Astrocyte (in vitro differentiated cells and primary cell): ENCODE data around the gene PPIA. TPM values are rescaled to one million over a fixed set of nuclear protein-coding genes. Genes with fewer than 3 reads are reported as not detected.

Experiments used
- DNase-seq: peaks from one replicate; pipeline ENCODE4 v3.0.0-alpha.2; 2010; ENCODE audit warnings: low read depth
- FAIRE-seq: peaks from 2 replicates; lab custom pipeline; 2011; peaks lifted over from hg19 to GRCh38; lab: Jason Lieb, UNC
- H2AFZ ChIP-seq: 2 replicates; pipeline ENCODE4 v1.6.0; 2012; ENCODE audit warnings: low read depth, low read length, inconsistent platforms
- H3K27ac ChIP-seq: 2 replicates; pipeline ENCODE4 v1.5.1; 2011; ENCODE audit warnings: low read depth, low read length, inconsistent platforms
- H3K27me3 ChIP-seq: 2 replicates; pipeline ENCODE4 v1.6.0; 2011; ENCODE audit warnings: low read length, inconsistent platforms; ENCODE audit not compliant: insufficient read depth
- H3K36me3 ChIP-seq: 2 replicates; pipeline ENCODE4 v1.5.1; 2011; ENCODE audit warnings: low read length, inconsistent platforms; ENCODE audit not compliant: insufficient read depth
- H3K4me1 ChIP-seq: 2 replicates; pipeline ENCODE4 v1.5.1; 2011; ENCODE audit warnings: low read length, inconsistent platforms; ENCODE audit not compliant: insufficient read depth
- H3K4me2 ChIP-seq: 2 replicates; pipeline ENCODE4 v1.6.0; 2012; ENCODE audit warnings: low read length, inconsistent platforms
- H3K4me3 ChIP-seq: 2 replicates; pipeline ENCODE4 v1.5.1; 2011; ENCODE audit warnings: low read depth, mild to moderate bottlenecking, low read length, inconsistent platforms; ENCODE audit not compliant: insufficient read depth
- H3K79me2 ChIP-seq: 2 replicates; pipeline ENCODE4 v1.6.0; 2012; ENCODE audit warnings: mild to moderate bottlenecking, low read length, inconsistent platforms; ENCODE audit not compliant: insufficient read depth
- H3K9ac ChIP-seq: 2 replicates; pipeline ENCODE4 v1.6.0; 2012; ENCODE audit warnings: mild to moderate bottlenecking, low read length, inconsistent platforms
- H3K9me3 ChIP-seq: 2 replicates; pipeline ENCODE4 v1.5.1; 2012; ENCODE audit warnings: low read depth, mild to moderate bottlenecking, low read length, inconsistent platforms; ENCODE audit not compliant: insufficient read depth
- H4K20me1 ChIP-seq: 2 replicates; pipeline ENCODE4 v1.6.0; 2012; ENCODE audit warnings: low read length, inconsistent platforms; ENCODE audit not compliant: insufficient read depth
- H3K27ac Mint-ChIP-seq: one replicate; pipeline ENCODE4 v1.8.0; 2021; ENCODE audit warnings: mild to moderate bottlenecking, mixed read lengths; ENCODE audit not compliant: unreplicated experiment
- H3K27me3 Mint-ChIP-seq: one replicate; pipeline ENCODE4 v1.8.0; 2021; ENCODE audit warnings: low read depth, mixed read lengths; ENCODE audit not compliant: unreplicated experiment
- H3K36me3 Mint-ChIP-seq: one replicate; pipeline ENCODE4 v1.8.0; 2021; ENCODE audit warnings: low read depth, mixed read lengths; ENCODE audit not compliant: unreplicated experiment
- H3K4me1 Mint-ChIP-seq: one replicate; pipeline ENCODE4 v1.8.0; 2021; ENCODE audit warnings: low read depth, mixed read lengths; ENCODE audit not compliant: unreplicated experiment
- H3K4me3 Mint-ChIP-seq: one replicate; pipeline ENCODE4 v1.8.0; 2021; ENCODE audit warnings: mild to moderate bottlenecking, moderate library complexity, mixed read lengths; ENCODE audit not compliant: unreplicated experiment
- H3K9me3 Mint-ChIP-seq: one replicate; pipeline ENCODE4 v1.8.0; 2021; ENCODE audit warnings: mild to moderate bottlenecking, mixed read lengths; ENCODE audit not compliant: unreplicated experiment
- EZH2 ChIP-seq: IDR thresholded peaks from 2 replicates; pipeline ENCODE4 v1.6.1; 2012; ENCODE audit warnings: mild to moderate bottlenecking, low read length, inconsistent platforms; ENCODE audit not compliant: insufficient read depth
- total RNA-seq: library from RNA; stranded (reverse); gene quantifications from 2 replicates; pipeline ENCODE4 v1.2.1, GENCODE V29; 2021
- TF ChIP-seq, protein P1 (sequence below): IDR thresholded peaks from 2 replicates; pipeline ENCODE4 v1.5.1; 2011; ENCODE audit warnings: low read depth, mild to moderate bottlenecking, inconsistent platforms, low read length, moderate library complexity; ENCODE audit not compliant: insufficient read depth

Gene PPIA
- total RNA-seq, 1 donor from 2014 or later: 1,628 TPM

DNA sequence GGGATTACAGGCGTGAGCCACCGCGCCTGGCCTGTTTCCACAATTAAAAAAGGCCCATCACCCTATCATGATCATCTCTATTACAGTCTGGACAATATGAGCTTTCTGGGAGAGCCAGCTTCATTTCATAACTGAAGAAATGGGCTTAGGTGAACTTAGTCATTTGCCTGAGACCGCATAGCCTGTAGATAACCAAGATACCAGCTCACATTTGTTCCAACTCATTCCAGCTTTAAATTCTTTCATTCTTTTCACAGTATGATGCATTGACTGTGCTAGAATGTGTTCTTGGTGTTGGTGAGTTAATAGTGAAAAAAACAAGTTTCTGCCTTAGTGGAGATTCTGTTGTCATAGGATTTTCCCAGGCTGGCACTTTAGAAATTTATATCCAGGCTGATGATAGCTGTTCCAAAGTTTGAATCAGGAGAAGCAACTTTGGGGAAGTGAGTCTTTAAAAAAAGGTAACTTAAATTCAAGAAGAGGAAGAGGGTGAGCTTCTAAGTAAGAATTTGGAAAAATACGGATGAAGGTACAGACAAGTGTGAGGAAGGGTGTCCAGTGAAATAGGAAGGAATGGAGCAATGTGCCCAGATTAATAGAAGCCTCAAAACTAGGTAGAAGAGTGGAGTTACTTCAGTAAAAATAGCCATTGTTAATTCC, 53.5 kb downstream of the PPIA start:
- H2AFZ ChIP-seq: no peak overlapping the region
- H3K79me2 ChIP-seq: peaks cover 25% of the 10 kb centered on the region
- FAIRE-seq (no peak), DNase-seq (peak; percentile 80)
- no peak overlapping the region for H3K9ac ChIP-seq
- no peak overlapping the region for H3K4me2 ChIP-seq
- Mint-ChIP-seq H3K27ac (no peak overlapping the region), H3K36me3 (no peaks in the 10 kb centered on the region), H3K9me3 (no peaks in the 10 kb centered on the region), H3K4me1 (peaks cover 7% of the 10 kb centered on the region), H3K27me3 (no peaks in the 10 kb centered on the region), H3K4me3 (peak overlapping the region; percentile 58)
- no peak for TF ChIP-seq EZH2
- TF ChIP-seq, protein P1, sequence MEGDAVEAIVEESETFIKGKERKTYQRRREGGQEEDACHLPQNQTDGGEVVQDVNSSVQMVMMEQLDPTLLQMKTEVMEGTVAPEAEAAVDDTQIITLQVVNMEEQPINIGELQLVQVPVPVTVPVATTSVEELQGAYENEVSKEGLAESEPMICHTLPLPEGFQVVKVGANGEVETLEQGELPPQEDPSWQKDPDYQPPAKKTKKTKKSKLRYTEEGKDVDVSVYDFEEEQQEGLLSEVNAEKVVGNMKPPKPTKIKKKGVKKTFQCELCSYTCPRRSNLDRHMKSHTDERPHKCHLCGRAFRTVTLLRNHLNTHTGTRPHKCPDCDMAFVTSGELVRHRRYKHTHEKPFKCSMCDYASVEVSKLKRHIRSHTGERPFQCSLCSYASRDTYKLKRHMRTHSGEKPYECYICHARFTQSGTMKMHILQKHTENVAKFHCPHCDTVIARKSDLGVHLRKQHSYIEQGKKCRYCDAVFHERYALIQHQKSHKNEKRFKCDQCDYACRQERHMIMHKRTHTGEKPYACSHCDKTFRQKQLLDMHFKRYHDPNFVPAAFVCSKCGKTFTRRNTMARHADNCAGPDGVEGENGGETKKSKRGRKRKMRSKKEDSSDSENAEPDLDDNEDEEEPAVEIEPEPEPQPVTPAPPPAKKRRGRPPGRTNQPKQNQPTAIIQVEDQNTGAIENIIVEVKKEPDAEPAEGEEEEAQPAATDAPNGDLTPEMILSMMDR: no peak
- H3K4me1 ChIP-seq: peaks cover 16% of the 10 kb centered on the region
- H3K4me3 ChIP-seq: no peak overlapping the region
- no peaks in the 10 kb centered on the region for H3K36me3 ChIP-seq
- H3K27ac ChIP-seq: peak overlapping the region; percentile 25
- peaks cover 22% of the 10 kb centered on the region for H4K20me1 ChIP-seq
- no peaks in the 10 kb centered on the region for H3K9me3 ChIP-seq
- H3K27me3 ChIP-seq: no peaks in the 10 kb centered on the region

DNA sequence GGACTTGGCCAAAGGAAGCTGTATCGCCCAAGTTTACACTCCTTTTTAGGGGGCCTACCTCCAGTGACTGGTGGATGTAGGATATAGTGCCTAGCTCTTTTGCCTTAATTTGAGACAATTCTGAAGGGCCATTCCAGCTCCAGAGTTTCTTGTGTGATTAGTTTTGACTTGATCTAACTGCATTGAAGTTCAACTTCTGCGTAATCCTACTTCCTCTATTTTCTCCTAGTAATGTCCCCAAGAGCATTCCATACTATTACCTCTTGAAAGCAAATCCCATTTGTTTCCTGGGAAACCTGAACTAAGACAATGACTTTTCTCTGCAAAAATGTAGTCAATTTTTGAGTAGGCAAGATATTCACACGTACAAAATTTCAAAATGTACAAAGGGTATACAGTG, 56.1 kb downstream of the PPIA start:
- no peaks in the 10 kb centered on the region for H3K9me3 ChIP-seq

More for the DNA sequence above, 56.1 kb downstream of the PPIA start:
- H3K36me3 Mint-ChIP-seq: no peaks in the 10 kb centered on the region
- no peaks in the 10 kb centered on the region for H3K27me3 Mint-ChIP-seq
- Histone ChIP-seq H3K4me3 (no peak overlapping the region), H3K4me2 (no peak overlapping the region), H3K4me1 (peaks cover 12% of the 10 kb centered on the region), H3K36me3 (no peaks in the 10 kb centered on the region), H3K9ac (no peak overlapping the region), H3K27me3 (no peaks in the 10 kb centered on the region), H2AFZ (no peak overlapping the region), H3K27ac (no peak overlapping the region), H4K20me1 (no peaks in the 10 kb centered on the region), H3K79me2 (no peaks in the 10 kb centered on the region)
- H3K4me3 Mint-ChIP-seq: no peak overlapping the region
- no peak for FAIRE-seq
- peaks cover 2% of the 10 kb centered on the region for H3K4me1 Mint-ChIP-seq
- H3K27ac Mint-ChIP-seq: no peak overlapping the region
- TF ChIP-seq, protein P1: no peak
- no peak for TF ChIP-seq EZH2
- no peak for DNase-seq
- no peaks in the 10 kb centered on the region for H3K9me3 Mint-ChIP-seq

Other genes with a start within 250 kb of the PPIA start
- 65.6 and 75.6 TPM in 2 replicates for gene DDX56, start 222.8 kb upstream of the PPIA start, total RNA-seq
- 68.7 and 69.2 TPM in 2 replicates for gene TMED4, start 214.4 kb upstream of the PPIA start, total RNA-seq
- 65.6 and 73.7 TPM in 2 replicates for gene OGDH, start 190.1 kb upstream of the PPIA start, total RNA-seq
- 62.5 and 76.8 TPM in 2 replicates for gene ZMIZ2, start 47.8 kb upstream of the PPIA start, total RNA-seq
- 93.4 and 105 TPM in 2 replicates for gene H2AZ2, start 51.4 kb downstream of the PPIA start, total RNA-seq
- 23.6 and 26.3 TPM in 2 replicates for gene PURB, start 88.8 kb downstream of the PPIA start, total RNA-seq
- 0.11 and 0.19 TPM in 2 replicates for gene MYO1G, start 182.3 kb downstream of the PPIA start, total RNA-seq
- 57.6 and 62.0 TPM in 2 replicates for gene CCM2, start 203.5 kb downstream of the PPIA start, total RNA-seq